T-helper 17 cell (primary cell): ENCODE measurements around the gene SCN4B. TPM values are rescaled to one million over a fixed set of nuclear protein-coding genes. Genes with fewer than 3 reads are reported as not detected.
"Not testable (repeated sequence)": the region's sequence is repeated elsewhere in the genome, so short reads cannot be mapped to it uniquely, and the experiment has no call there.

Source experiments
- ATAC-seq: fragments of 150-1000 bp; cut with Tn5 transposase; 2 replicates; pipeline ENCODE4 v1.10.0; 2021; ENCODE audit warnings: mild to moderate bottlenecking, moderate library complexity
- DNase-seq, 3 donors: peaks; one replicate each; pipeline versions ENCODE4 v3.0.0 to v3.0.0-alpha.2; 2020 to 2021
- H3K9me3 ChIP-seq: one replicate; pipeline ENCODE4 v1.7.0; 2013; ENCODE audit warnings: low read length, mild to moderate bottlenecking; ENCODE audit not compliant: control insufficient read depth, poor library complexity, severe bottlenecking
- H3K27ac Mint-ChIP-seq: one replicate; pipeline ENCODE4 v1.8.0; 2022; ENCODE audit warnings: mild to moderate bottlenecking, moderate library complexity, mixed read lengths
- H3K27me3 Mint-ChIP-seq: one replicate; pipeline ENCODE4 v1.8.0; 2022; ENCODE audit warnings: mixed read lengths
- H3K36me3 Mint-ChIP-seq: one replicate; pipeline ENCODE4 v1.8.0; 2022; ENCODE audit warnings: low read depth, mixed read lengths
- H3K4me1 Mint-ChIP-seq: one replicate; pipeline ENCODE4 v1.8.0; 2022; ENCODE audit warnings: mild to moderate bottlenecking, mixed read lengths
- H3K4me3 Mint-ChIP-seq: one replicate; pipeline ENCODE4 v1.8.0; 2022; ENCODE audit warnings: mild to moderate bottlenecking, moderate library complexity, mixed read lengths
- total RNA-seq, 4 donors: library from RNA in 2 of 4; stranded (reverse) in 2 of 4; gene quantifications; one replicate each; pipeline ENCODE4 v1.2.3 and lab custom pipeline; 2022 to 2026

SCN4B gene
- total RNA-seq, 2 donors from 2014 or later: not detected

DNA sequence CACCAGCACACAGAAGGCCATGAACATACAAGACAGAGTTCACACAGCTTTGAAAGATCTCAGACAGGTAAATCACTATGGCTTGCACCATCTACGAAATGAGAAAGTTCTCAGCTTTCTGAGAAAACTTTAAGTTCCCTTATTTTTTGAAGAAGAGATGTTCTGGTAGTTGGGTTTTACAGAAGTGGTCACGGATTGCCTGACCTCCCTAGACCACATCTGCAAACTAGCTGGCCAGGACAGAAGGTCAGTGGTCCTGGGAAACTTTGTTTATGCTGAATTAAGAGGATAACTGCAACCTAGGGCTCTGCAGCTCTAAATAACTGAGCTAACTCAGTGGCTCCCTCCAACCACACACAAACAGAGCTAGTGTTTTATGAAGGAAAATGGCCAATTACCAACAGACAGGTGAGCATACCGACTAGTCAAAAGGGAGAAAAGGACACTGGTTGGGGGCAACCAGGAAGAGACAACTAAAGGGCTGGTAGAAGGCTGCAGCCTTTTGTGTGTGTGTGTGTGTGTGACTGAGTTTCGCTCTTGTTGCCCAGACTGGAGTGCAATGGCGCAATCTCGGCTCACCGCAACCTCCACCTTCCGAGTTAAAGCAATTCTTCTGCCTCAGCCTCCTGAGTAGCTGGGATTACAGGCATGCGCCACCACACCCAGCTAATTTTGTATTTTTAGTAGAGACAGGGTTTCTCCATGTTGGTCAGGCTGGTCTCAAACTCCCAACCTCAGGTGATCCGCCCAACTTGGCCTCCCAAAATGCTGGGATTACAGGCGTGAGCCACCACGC, 32.4 kb upstream of the SCN4B start:
- Mint-ChIP-seq H3K27ac (no peak overlapping the region), H3K27me3 (peaks cover 23% of the 10 kb centered on the region), H3K4me3 (no peak overlapping the region), H3K4me1 (peaks cover 4% of the 10 kb centered on the region), H3K36me3 (no peaks in the 10 kb centered on the region)
- H3K9me3 ChIP-seq: no peaks in the 10 kb centered on the region
- DNase-seq (no peak), ATAC-seq (no peak)

DNA sequence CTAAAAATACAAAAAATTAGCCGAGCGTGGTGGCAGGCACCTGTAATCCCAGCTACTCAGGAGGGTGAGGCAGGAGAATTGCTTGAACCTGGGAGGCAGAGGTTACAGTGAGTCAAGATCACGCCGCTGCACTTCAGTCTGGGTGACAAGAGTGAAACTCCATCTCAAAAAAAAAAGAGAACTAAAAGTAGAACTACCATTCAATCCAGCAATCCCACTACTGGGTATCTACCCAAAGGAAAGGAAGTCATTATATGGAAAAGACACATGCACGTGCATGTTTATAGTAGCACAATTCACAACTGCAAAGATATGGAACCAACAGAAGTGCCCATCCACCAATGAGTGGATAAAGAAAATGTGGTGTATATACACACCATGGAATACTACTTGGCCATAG, 31.1 kb upstream of the SCN4B start:
- H3K27me3 Mint-ChIP-seq: peaks cover 28% of the 10 kb centered on the region

DNA sequence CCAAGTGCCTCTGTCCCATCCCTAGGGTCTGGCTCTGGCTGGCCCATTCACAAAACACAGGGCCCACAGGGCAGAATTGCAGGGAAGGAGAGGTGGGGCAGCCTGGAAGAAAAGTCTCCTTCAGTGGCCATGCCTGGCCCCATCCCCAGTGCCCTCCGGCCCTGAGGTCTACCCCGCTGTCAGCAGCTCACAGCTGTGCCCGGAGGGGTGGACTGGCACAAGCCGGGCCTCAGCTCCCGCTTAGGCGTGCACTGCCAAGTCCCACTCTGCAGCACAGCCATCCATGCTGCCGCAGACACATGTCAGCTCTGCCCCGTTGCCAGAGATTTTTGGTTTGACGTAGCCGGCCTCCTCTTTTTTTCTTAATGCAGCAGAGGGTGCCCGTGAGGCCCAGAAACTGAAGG, 27.7 kb upstream of the SCN4B start:
- H3K9me3 ChIP-seq: no peaks in the 10 kb centered on the region
- Mint-ChIP-seq H3K4me1 (no peaks in the 10 kb centered on the region), H3K4me3 (no peak overlapping the region), H3K36me3 (no peaks in the 10 kb centered on the region), H3K27me3 (peaks cover 39% of the 10 kb centered on the region), H3K27ac (no peak overlapping the region)
- no peak for DNase-seq
- ATAC-seq: no peak

More for the DNA sequence above, 31.1 kb upstream of the SCN4B start:
- H3K27ac Mint-ChIP-seq, H3K36me3 Mint-ChIP-seq, H3K4me1 Mint-ChIP-seq, H3K9me3 ChIP-seq, DNase-seq, ATAC-seq, H3K4me3 Mint-ChIP-seq: not testable (repeated sequence)

DNA sequence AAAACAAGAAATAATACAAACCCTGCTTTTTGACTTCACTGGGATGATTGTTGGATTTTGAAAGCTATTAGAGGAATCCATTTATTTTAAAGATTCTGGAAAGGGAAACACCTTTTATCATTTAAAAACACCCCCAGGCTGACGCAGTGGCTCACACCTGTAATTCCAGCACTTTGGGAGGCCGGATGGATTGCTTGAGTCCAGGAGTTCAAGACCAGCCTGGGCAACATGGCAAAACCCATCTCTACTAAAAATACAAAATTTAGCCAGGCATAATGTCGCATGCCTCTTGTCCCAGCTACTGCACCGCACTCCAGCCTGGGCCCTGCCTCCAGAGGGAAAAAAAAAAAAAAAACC, 24.1 kb upstream of the SCN4B start:
- H3K9me3 ChIP-seq: no peaks in the 10 kb centered on the region
- H3K4me1 Mint-ChIP-seq: peaks cover under 1% of the 10 kb centered on the region
- H3K4me3 Mint-ChIP-seq: no peak overlapping the region
- ATAC-seq (no peak), DNase-seq (no peak)
- no peak overlapping the region for H3K27ac Mint-ChIP-seq
- no peaks in the 10 kb centered on the region for H3K36me3 Mint-ChIP-seq
- peaks cover 29% of the 10 kb centered on the region for H3K27me3 Mint-ChIP-seq

- Mint-ChIP-seq H3K4me1 (peaks cover 3% of the 10 kb centered on the region), H3K27ac (no peak within 1 kb of the TSS), H3K36me3 (no peaks in the 10 kb centered on the region), H3K4me3 (no peak within 1 kb of the TSS), H3K27me3 (peaks cover 25% of the 10 kb centered on the region)
- ATAC-seq: no peak
- no peaks in the 10 kb centered on the region for H3K9me3 ChIP-seq
- DNase-seq: no peak
These were observed 23.6 kb upstream of the SCN4B start, which contains the start of gene SCN2B for GRCh38 chr11:118175993-118176777. TSS of gene SCN2B (minus strand) at chr11:118176639. CDS start at chr11:118176431, 208 bp downstream.

- peak overlapping the region; percentile 71 for H3K27ac Mint-ChIP-seq
- ATAC-seq (no peak), DNase-seq (no peak)
- H3K9me3 ChIP-seq: no peaks in the 10 kb centered on the region
- H3K27me3 Mint-ChIP-seq: peaks cover 25% of the 10 kb centered on the region
- H3K36me3 Mint-ChIP-seq: no peaks in the 10 kb centered on the region
- no peak overlapping the region for H3K4me3 Mint-ChIP-seq
- peaks cover 5% of the 10 kb centered on the region for H3K4me1 Mint-ChIP-seq
These were observed 22.7 kb upstream of the SCN4B start for GRCh38 chr11:118175031-118175992.

- no peak overlapping the region for H3K27ac Mint-ChIP-seq
- H3K4me1 Mint-ChIP-seq: peaks cover 6% of the 10 kb centered on the region
- H3K9me3 ChIP-seq: no peaks in the 10 kb centered on the region
- ATAC-seq: no peak
- no peak for DNase-seq
- H3K4me3 Mint-ChIP-seq: no peak overlapping the region
- H3K27me3 Mint-ChIP-seq: peaks cover 25% of the 10 kb centered on the region
- H3K36me3 Mint-ChIP-seq: no peaks in the 10 kb centered on the region
These were observed 21.5 kb upstream of the SCN4B start for GRCh38 chr11:118174006-118174567.

GRCh38 chr11:118172356-118172755, 19.7 kb upstream of the SCN4B start:
- H3K27ac Mint-ChIP-seq: peak overlapping the region; percentile 54
- H3K4me1 Mint-ChIP-seq: peaks cover 8% of the 10 kb centered on the region
- no peak for ATAC-seq
- H3K4me3 Mint-ChIP-seq: no peak overlapping the region
- H3K27me3 Mint-ChIP-seq: peaks cover 35% of the 10 kb centered on the region
- DNase-seq: no peak
- H3K36me3 Mint-ChIP-seq: no peaks in the 10 kb centered on the region
- no peaks in the 10 kb centered on the region for H3K9me3 ChIP-seq

GRCh38 chr11:118171269-118172062, 18.8 kb upstream of the SCN4B start:
- H3K4me3 Mint-ChIP-seq: no peak overlapping the region
- no peak overlapping the region for H3K27ac Mint-ChIP-seq
- peaks cover 34% of the 10 kb centered on the region for H3K27me3 Mint-ChIP-seq
- H3K36me3 Mint-ChIP-seq: no peaks in the 10 kb centered on the region
- H3K9me3 ChIP-seq: no peaks in the 10 kb centered on the region
- peaks cover 8% of the 10 kb centered on the region for H3K4me1 Mint-ChIP-seq
- ATAC-seq (peak; percentile 93), DNase-seq (peak; percentile 51 to 70 (median 63))

GRCh38 chr11:118170882-118171268, 18.3 kb upstream of the SCN4B start:
- Mint-ChIP-seq H3K4me3 (no peak overlapping the region), H3K27me3 (peaks cover 28% of the 10 kb centered on the region), H3K36me3 (no peaks in the 10 kb centered on the region), H3K27ac (no peak overlapping the region), H3K4me1 (peaks cover 8% of the 10 kb centered on the region)
- DNase-seq (no peak), ATAC-seq (no peak)
- no peaks in the 10 kb centered on the region for H3K9me3 ChIP-seq

GRCh38 chr11:118170231-118170630, 17.6 kb upstream of the SCN4B start:
- H3K4me3 Mint-ChIP-seq: no peak overlapping the region
- peaks cover 23% of the 10 kb centered on the region for H3K27me3 Mint-ChIP-seq
- H3K4me1 Mint-ChIP-seq: peaks cover 8% of the 10 kb centered on the region
- DNase-seq: no peak
- no peak overlapping the region for H3K27ac Mint-ChIP-seq
- no peaks in the 10 kb centered on the region for H3K36me3 Mint-ChIP-seq
- H3K9me3 ChIP-seq: no peaks in the 10 kb centered on the region
- no peak for ATAC-seq
